Head of caudate nucleus (tissue), 42 donors: ENCODE data around the gene OR4D1.
"Not testable (repeated sequence)": the region's sequence is repeated elsewhere in the genome, so short reads cannot be mapped to it uniquely, and the experiment has no call there.

Experiments used
- DNase-seq, 42 donors: peaks; one replicate each; pipeline versions ENCODE4 v3.0.0 to v3.0.0-alpha.2; 2020 to 2021; ENCODE audit warnings: mixed read lengths in 7 of 42
- intact Hi-C: fragments of 100-400 bp; cut with DNase I; formaldehyde crosslinking; loops from one replicate; pipeline ENCODE4 v1.15.0; 2022

The OR4D1 gene

GRCh38 chr17:58147930-58148434 lies at the start of gene OR4D1:
TSS of gene OR4D1 (plus strand) at chr17:58148384. CDS start at chr17:58155154, 6,770 bp downstream.
- intact Hi-C loops = no loop called here
- no peak for DNase-seq

GRCh38 chr17:58100506-58100905 lies 47.7 kb upstream of the OR4D1 start:
- intact Hi-C loops = no loop called here
- DNase-seq = no peak

- DNase-seq, intact Hi-C loops: not testable (repeated sequence)
Observed at GRCh38 chr17:58101898-58102297, 46.3 kb upstream of the OR4D1 start.

GRCh38 chr17:58105093-58105492 lies 43.1 kb upstream of the OR4D1 start:
- DNase-seq = no peak
- intact Hi-C loops = no loop called here

- intact Hi-C loops = no loop called here
- no peak for DNase-seq
Observed at GRCh38 chr17:58107306-58107705, 40.9 kb upstream of the OR4D1 start.

GRCh38 chr17:58109197-58109596 lies 39.0 kb upstream of the OR4D1 start:
- intact Hi-C loops = no loop called here
- no peak for DNase-seq

DNA sequence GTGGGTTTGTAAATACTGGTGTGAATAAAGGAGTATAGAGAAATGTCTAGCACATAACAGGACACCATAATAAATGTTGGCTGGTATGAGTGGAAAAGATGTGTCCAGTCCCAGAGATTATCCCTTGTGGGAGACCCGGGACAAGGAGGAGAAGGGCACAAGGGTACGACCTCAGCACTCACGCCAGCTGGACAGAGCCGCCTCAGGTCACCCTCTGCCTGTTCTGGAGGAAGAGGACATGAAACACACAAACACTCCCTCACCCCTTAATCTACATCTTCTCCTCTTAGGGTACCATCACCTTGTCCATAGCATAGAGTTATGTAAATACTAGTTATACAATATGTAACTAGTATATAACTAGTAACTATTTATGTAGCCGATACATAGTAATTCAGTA lies 38.2 kb upstream of the OR4D1 start:
- intact Hi-C loops = loop anchor here (5.0 kb wide), 1 partner anchor 253 kb away; no protein-coding TSS in a partner anchor
- no peak for DNase-seq

DNA sequence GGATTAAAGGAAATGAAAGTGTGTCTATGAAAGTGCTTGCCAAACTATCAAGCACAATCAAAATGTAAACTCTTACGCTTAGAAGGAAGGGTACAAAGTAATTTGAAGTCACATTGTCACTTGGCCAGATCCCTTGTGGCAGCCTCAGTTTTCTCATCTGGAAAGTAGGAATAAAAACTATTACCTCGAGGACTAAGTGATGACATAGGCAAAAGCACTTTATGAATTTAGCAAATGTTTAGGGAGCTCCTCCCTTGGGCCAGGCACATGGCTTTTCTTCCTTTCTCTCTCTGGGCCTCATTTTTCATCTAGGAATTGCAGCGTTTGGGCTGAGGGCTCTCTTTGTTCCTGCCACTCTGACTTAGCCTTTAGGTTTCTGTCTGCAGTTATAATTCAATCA lies 36.5 kb upstream of the OR4D1 start:
- no peak for DNase-seq
- intact Hi-C loops = loop anchor here (5.0 kb wide), 1 partner anchor 254 kb away; no protein-coding TSS in a partner anchor

GRCh38 chr17:58112970-58113631 lies 35.1 kb upstream of the OR4D1 start:
- DNase-seq = peak; percentile 50 to 94 (median 86)
- intact Hi-C loops = loop anchor here (5.0 kb wide), 1 partner anchor 256 kb away; no protein-coding TSS in a partner anchor

GRCh38 chr17:58113947-58114346 lies 34.2 kb upstream of the OR4D1 start:
- intact Hi-C loops = loop anchor here (5.0 kb wide), 1 partner anchor 257 kb away; no protein-coding TSS in a partner anchor
- DNase-seq = no peak

GRCh38 chr17:58117382-58117781 lies 30.8 kb upstream of the OR4D1 start:
- DNase-seq = no peak
- intact Hi-C loops = no loop called here

DNA sequence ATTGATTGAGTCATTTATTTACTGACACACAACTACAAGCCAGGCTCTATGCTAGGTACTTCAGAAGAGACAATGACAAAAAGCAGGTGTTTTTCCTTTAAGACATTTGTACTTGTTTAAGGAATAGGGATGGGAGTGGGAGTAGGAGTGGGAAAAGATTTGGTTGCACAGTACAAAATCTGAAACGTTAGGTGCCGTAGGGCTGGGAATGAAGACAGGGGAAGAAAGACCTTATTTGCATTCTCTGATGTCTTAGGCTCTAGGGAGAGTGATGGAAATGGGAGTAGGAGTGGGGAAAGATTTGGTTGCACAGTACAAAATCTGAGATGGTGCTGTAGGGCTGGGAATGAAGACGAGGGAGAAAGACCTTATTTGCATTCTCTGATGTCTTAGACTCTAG lies 28.7 kb upstream of the OR4D1 start:
- peak in 14 of 42 donors; percentile 11 to 68 (median 34) for DNase-seq
- intact Hi-C loops = no loop called here

DNA sequence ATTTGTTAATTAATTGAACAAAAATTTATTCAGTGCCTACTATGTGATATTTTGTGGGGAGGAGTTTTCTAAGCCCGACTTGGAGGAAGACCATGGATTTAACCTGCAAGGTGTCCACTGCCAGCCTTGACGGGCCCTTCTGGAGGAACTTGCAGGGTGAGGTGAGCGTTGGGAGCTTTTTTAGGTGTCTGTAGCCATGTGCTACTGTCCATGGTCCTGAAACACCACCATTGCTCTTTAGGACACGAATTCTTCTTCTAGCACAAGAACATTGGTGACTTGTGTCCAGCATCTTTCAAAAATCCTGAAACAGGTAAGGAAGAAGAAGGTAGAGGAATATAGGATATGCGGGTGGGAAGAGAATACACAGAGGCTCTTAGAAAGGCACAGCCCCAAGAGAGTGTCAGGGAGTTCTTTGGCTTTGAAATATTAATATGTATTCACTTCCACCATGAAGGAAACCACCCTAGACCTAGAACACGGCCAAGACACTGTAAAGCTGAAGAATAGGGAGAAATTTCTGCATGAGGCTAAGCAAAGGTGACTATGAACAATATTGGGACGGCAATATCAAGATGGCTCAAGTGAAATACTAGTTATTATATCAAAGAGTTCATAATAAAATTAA lies 27.9 kb upstream of the OR4D1 start:
- peak in 1 of 42 donors; percentile 6 for DNase-seq
- intact Hi-C loops = no loop called here

- peak in 18 of 42 donors; percentile 2 to 70 (median 34) for DNase-seq
Observed at GRCh38 chr17:58121925-58122324, 26.3 kb upstream of the OR4D1 start.

DNA sequence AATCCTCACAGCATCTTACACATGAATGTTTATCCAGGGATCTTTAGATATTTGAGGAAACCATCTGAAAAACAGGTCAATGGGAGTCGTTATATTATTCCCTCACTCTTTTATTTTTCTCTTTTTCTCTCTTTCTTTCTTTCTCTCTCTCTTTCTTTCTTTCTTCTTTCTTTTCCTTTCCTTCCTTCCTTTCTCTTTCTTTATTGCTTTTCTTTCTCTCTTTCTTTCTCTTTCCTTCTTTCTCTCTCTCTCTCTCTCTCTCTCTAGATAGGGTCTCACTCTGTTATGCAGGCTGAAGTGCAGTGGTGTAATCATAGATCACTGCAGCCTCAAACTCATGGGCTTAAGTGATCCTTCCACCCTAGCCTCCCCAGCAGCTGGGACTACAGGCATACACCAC lies 20.3 kb upstream of the OR4D1 start:
- no peak for DNase-seq
- intact Hi-C loops = no loop called here

More at GRCh38 chr17:58121925-58122324, 26.3 kb upstream of the OR4D1 start:
- intact Hi-C loops = no loop called here

DNA sequence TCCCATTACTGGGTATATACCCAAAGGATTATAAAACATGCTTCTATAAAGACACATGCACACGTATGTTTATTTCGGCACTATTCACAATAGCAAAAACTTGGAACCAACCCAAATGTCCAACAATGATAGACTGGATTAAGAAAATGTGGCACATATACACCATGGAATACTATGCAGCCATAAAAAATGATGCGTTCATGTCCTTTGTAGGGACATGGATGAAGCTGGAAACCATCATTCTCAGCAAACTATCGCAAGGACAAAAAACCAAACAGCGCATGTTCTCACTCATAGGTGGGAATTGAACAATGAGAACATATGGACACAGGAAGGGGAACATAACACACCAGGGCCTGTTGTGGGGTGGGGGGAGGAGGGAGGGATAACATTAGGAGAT lies 15.5 kb upstream of the OR4D1 start:
- not testable (repeated sequence) for DNase-seq

DNA sequence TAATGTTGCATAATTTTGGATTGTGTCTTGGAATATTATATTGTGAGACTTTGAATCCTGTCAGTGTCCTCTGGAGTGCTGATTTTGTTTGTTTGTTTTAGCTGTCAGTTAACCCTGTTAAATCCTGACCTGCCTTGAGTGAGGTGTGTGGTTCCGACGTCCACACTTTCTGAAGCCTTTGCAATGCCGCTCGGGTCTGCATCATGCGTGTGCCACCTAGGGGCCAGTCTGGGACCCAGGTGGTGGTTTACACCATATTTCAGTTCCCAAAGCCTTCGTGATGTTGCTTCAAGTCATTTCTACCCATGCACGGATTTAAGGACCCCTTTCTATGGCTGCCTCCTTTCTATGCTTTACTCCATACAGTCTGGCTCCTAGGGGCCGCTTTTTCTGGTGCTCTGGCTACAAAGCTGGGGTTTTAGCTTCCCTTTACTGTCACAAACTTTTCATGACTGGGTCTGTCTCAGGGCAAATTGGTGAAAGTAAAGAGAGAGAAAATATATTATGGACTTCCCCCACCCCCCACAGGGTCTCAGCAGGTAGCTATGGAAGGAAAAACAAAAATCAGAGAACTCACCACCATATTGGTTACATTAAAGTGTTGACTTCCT lies 11.4 kb upstream of the OR4D1 start:
- intact Hi-C loops = no loop called here
- DNase-seq = no peak

More for the DNA sequence above, 15.5 kb upstream of the OR4D1 start:
- intact Hi-C loops = not testable (repeated sequence)

- intact Hi-C loops = no loop called here
Observed at GRCh38 chr17:58141505-58141904, 6.7 kb upstream of the OR4D1 start.

DNA sequence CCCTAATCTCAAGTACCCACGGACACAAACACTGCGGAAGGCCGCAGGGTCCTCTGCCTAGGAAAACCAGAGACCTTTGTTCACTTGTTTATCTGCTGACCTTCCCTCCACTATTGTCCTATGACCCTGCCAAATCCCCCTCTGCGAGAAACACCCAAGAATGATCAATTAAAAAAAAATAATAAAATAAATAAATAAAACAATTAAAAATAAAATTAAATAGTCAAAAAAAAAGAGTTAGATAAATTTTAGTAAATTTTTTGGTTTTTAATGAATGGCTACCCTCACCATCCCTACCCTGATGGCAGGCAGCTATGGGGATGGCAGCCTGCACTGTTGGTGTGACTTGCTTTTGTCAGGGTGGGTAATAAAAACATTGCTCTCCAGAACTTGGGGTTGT lies 4.8 kb upstream of the OR4D1 start:
- DNase-seq, intact Hi-C loops: not testable (repeated sequence)

More at GRCh38 chr17:58141505-58141904, 6.7 kb upstream of the OR4D1 start:
- DNase-seq = no peak

DNA sequence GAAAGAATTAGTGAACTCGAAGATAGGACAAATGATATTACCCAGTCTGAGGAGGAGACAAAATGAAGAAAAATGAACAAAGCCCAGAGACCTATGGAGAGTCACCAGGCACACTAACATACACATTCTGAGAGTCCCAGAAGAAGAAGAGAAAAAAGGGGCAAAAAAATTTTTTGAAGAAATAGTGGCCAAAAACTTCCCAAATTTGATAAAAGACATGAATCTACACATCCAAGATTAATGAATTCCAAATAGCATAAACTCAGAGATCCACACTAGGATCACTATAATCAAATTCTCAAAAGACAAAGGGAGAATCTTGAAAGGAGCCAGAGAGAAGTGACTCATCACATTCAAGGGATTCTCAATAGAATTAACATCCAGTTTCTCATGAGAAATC lies 3.4 kb upstream of the OR4D1 start:
- intact Hi-C loops = no loop called here
- no peak for DNase-seq
